H1 (cell line): Measurements from ENCODE around the gene EXOC2. TPM values are rescaled to one million over a fixed set of nuclear protein-coding genes. Genes with fewer than 3 reads are reported as not detected.

Experiments used
- CTCF ChIA-PET: fragments of 300-600 bp; sonication (Branson Sonifier 250); formaldehyde crosslinking; loops from one replicate; lab custom pipeline; 2021; ENCODE audit not compliant: partially characterized antibody; lab: Charles Lee
- POLR2A ChIA-PET: fragments of 300-600 bp; sonication (Branson Sonifier 250); formaldehyde crosslinking; loops from one replicate; lab custom pipeline; 2021; ENCODE audit warnings: inconsistent platforms; ENCODE audit not compliant: partially characterized antibody; lab: Charles Lee
- DNase-seq, 2 experiments: peaks; one replicate each; pipeline versions ENCODE4 v3.0.0 to v3.0.0-alpha.2; 2010 to 2022; ENCODE audit warnings: low spot score in 2 of 2, low read depth in 1 of 2, mixed read lengths in 1 of 2
- FAIRE-seq: peaks from 2 replicates; lab custom pipeline; 2011; peaks lifted over from hg19 to GRCh38; lab: Jason Lieb, UNC
- H2AFZ ChIP-seq: 2 replicates; pipeline ENCODE4 v1.8.1; 2012; ENCODE audit warnings: low read length, inconsistent platforms
- H2AK5ac ChIP-seq: 2 replicates; pipeline ENCODE4 v1.6.1; 2013; ENCODE audit warnings: low read depth, low read length
- H2BK120ac ChIP-seq: replicated peaks from 2 replicates; pipeline ENCODE3; 2013; ENCODE audit warnings: low read depth, low read length, inconsistent platforms
- H2BK12ac ChIP-seq: 2 replicates; pipeline ENCODE4 v1.6.1; 2013; ENCODE audit warnings: low read depth, low read length
- H2BK15ac ChIP-seq: 2 replicates; pipeline ENCODE4 v1.6.1; 2013; ENCODE audit warnings: low read length
- H2BK20ac ChIP-seq: 2 replicates; pipeline ENCODE4 v1.6.1; 2013; ENCODE audit warnings: low read length
- H2BK5ac ChIP-seq: 2 replicates; pipeline ENCODE4 v1.6.1; 2013; ENCODE audit warnings: low read depth, low read length
- H3K14ac ChIP-seq: 2 replicates; pipeline ENCODE4 v1.6.1; 2013; ENCODE audit warnings: inconsistent platforms; ENCODE audit not compliant: insufficient read length
- H3K18ac ChIP-seq: 2 replicates; pipeline ENCODE4 v1.6.1; 2013; ENCODE audit warnings: low read length; ENCODE audit errors: extremely low read depth
- H3K23ac ChIP-seq: 2 replicates; pipeline ENCODE4 v1.6.1; 2013; ENCODE audit warnings: inconsistent platforms; ENCODE audit not compliant: insufficient read length
- H3K23me2 ChIP-seq: 2 replicates; pipeline ENCODE4 v1.6.1; 2013; ENCODE audit warnings: low read depth, low read length
- H3K27ac ChIP-seq: 2 replicates; pipeline ENCODE4 v1.6.1; 2011; ENCODE audit warnings: low read depth, low read length, inconsistent platforms
- H3K27me3 ChIP-seq, 4 experiments: replicated peaks in 1 of 4; 1 replicate in 1 of 4; 2 replicates in 3 of 4; pipeline versions ENCODE4 v1.6.1 to v1.8.1; 2011 to 2013; ENCODE audit warnings: low read length in 3 of 4, mild to moderate bottlenecking in 3 of 4, inconsistent platforms in 2 of 4, mixed read lengths in 2 of 4, moderate library complexity in 1 of 4; ENCODE audit not compliant: control insufficient read depth in 3 of 4, insufficient read depth in 3 of 4; ENCODE audit errors: extremely low read depth in 1 of 4
- H3K36me3 ChIP-seq, 4 experiments: 2 replicates each; pipeline versions ENCODE4 v1.6.1 to v1.8.1; 2011 to 2013; ENCODE audit warnings: mild to moderate bottlenecking in 4 of 4, low read length in 3 of 4, moderate library complexity in 2 of 4, control low read depth in 1 of 4, inconsistent platforms in 1 of 4; ENCODE audit not compliant: insufficient read depth in 4 of 4, control insufficient read depth in 2 of 4
- H3K4ac ChIP-seq: replicated peaks from 2 replicates; pipeline ENCODE3; 2013; ENCODE audit warnings: low read length, low read depth, mixed read lengths, inconsistent platforms; ENCODE audit not compliant: insufficient read length
- H3K4me1 ChIP-seq, 4 experiments: replicated peaks in 1 of 4; 1 replicate in 1 of 4; 2 replicates in 3 of 4; pipeline versions ENCODE4 v1.6.1 to v1.8.1; 2011 to 2013; ENCODE audit warnings: low read length in 3 of 4, inconsistent platforms in 2 of 4, mixed read lengths in 1 of 4; ENCODE audit not compliant: insufficient read depth in 4 of 4, control insufficient read depth in 3 of 4
- H3K4me2 ChIP-seq, 2 experiments: 2 replicates each; pipeline versions ENCODE4 v1.6.1 to v1.8.1; 2011 to 2013; ENCODE audit warnings: low read depth in 2 of 2, low read length in 2 of 2, control low read depth in 1 of 2, inconsistent platforms in 1 of 2, mild to moderate bottlenecking in 1 of 2; ENCODE audit not compliant: insufficient read depth in 1 of 2
- H3K4me3 ChIP-seq, 4 experiments: fragments of 200-600, 300-600 bp in 1 of 4; sonication (generic), shearing (Covaris generic), sonication (Bioruptor Twin) in 1 of 4; 2 replicates each; pipeline versions ENCODE4 v1.5.1 to v1.8.1; 2011 to 2016; ENCODE audit warnings: low read length in 4 of 4, low read depth in 3 of 4, control low read depth in 2 of 4, inconsistent platforms in 2 of 4, mild to moderate bottlenecking in 2 of 4, mixed read lengths in 1 of 4, moderate library complexity in 1 of 4; ENCODE audit not compliant: insufficient read depth in 2 of 4; ENCODE audit errors: extremely low read depth in 1 of 4
- H3K56ac ChIP-seq: replicated peaks from 2 replicates; pipeline ENCODE3; 2013; ENCODE audit warnings: low read depth, mild to moderate bottlenecking, mixed read lengths, low read length, inconsistent platforms; ENCODE audit not compliant: insufficient read length
- H3K79me1 ChIP-seq: 2 replicates; pipeline ENCODE4 v1.6.1; 2013; ENCODE audit warnings: low read depth, low read length, control low read depth
- H3K79me2 ChIP-seq, 2 experiments: 2 replicates each; pipeline versions ENCODE4 v1.6.1 to v1.8.1; 2012 to 2013; ENCODE audit warnings: low read length in 2 of 2, mild to moderate bottlenecking in 2 of 2, inconsistent platforms in 1 of 2; ENCODE audit not compliant: insufficient read depth in 2 of 2, control insufficient read depth in 1 of 2
- H3K9ac ChIP-seq, 4 experiments: replicated peaks in 1 of 4; 1 replicate in 1 of 4; 2 replicates in 3 of 4; pipeline versions ENCODE4 v1.6.1 to v1.8.1; 2011 to 2013; ENCODE audit warnings: low read depth in 3 of 4, low read length in 3 of 4, control low read depth in 2 of 4, mild to moderate bottlenecking in 2 of 4, moderate library complexity in 2 of 4, inconsistent platforms in 1 of 4; ENCODE audit errors: extremely low read depth in 1 of 4
- H3K9me3 ChIP-seq, 2 experiments: 2 replicates each; pipeline versions ENCODE4 v1.6.1 to v1.8.1; 2012 to 2013; ENCODE audit warnings: mild to moderate bottlenecking in 2 of 2, moderate library complexity in 2 of 2, control low read depth in 1 of 2, inconsistent platforms in 1 of 2, low read depth in 1 of 2, low read length in 1 of 2, mixed read lengths in 1 of 2; ENCODE audit not compliant: insufficient read depth in 2 of 2
- H4K20me1 ChIP-seq, 2 experiments: replicated peaks in 1 of 2; 2 replicates each; pipeline versions ENCODE3 to v1.8.1; 2011 to 2013; ENCODE audit warnings: inconsistent platforms in 2 of 2, low read length in 2 of 2, mild to moderate bottlenecking in 1 of 2; ENCODE audit not compliant: insufficient read depth in 2 of 2, control insufficient read depth in 1 of 2
- H4K5ac ChIP-seq: 2 replicates; pipeline ENCODE4 v1.6.1; 2013; ENCODE audit warnings: low read length, low read depth, mixed read lengths, inconsistent platforms; ENCODE audit not compliant: insufficient read length
- H4K8ac ChIP-seq: 2 replicates; pipeline ENCODE4 v1.8.0; 2013; ENCODE audit warnings: mild to moderate bottlenecking, moderate library complexity, low read length, inconsistent platforms; ENCODE audit not compliant: insufficient read depth; ENCODE audit errors: extremely low read depth
- H4K91ac ChIP-seq: replicated peaks from 2 replicates; pipeline ENCODE3; 2013; ENCODE audit warnings: low read length, mixed read lengths, inconsistent platforms; ENCODE audit not compliant: insufficient read length
- CBX5 ChIP-seq: fragments of 300-800, 300-1000 bp; sonication (generic); IDR thresholded peaks from 2 replicates; pipeline ENCODE4 v1.7.1; 2016; ENCODE audit warnings: antibody characterized with exemption, low read length, low read depth
- HDAC2 ChIP-seq, 2 experiments: fragments of 300-600 bp in 1 of 2; sonication (generic) in 1 of 2; IDR thresholded peaks; 2 replicates each; pipeline ENCODE4 v1.6.1; 2011 to 2012; ENCODE audit warnings: low read depth in 2 of 2, low read length in 2 of 2, mild to moderate bottlenecking in 2 of 2, moderate library complexity in 2 of 2, borderline replicate concordance in 1 of 2, inconsistent platforms in 1 of 2
- HDAC6 ChIP-seq: IDR thresholded peaks from one replicate; pipeline ENCODE4 v1.7.1; 2012; ENCODE audit warnings: low read depth, mild to moderate bottlenecking, inconsistent platforms, low read length, moderate library complexity
- KDM1A ChIP-seq: fragments of 200-600, 300-600 bp; sonication (generic); IDR thresholded peaks from 2 replicates; pipeline ENCODE4 v1.7.1; 2016; ENCODE audit warnings: mild to moderate bottlenecking, low read length, borderline replicate concordance
- NANOG ChIP-seq: IDR thresholded peaks from 2 replicates; pipeline ENCODE4 v1.6.1; 2011; ENCODE audit warnings: low read length, low read depth, mild to moderate bottlenecking, inconsistent platforms; ENCODE audit not compliant: insufficient read depth, poor library complexity, severe bottlenecking
- PHF8 ChIP-seq: fragments of 200-600 bp; sonication (generic); conservative IDR thresholded peaks from 2 replicates; pipeline ENCODE4 v1.7.1; 2012; ENCODE audit warnings: low read depth, mild to moderate bottlenecking, inconsistent platforms, low read length, moderate library complexity
- POU5F1 ChIP-seq: IDR thresholded peaks from 2 replicates; pipeline ENCODE4 v1.6.1; 2011; ENCODE audit warnings: low read depth, mild to moderate bottlenecking, low read length, moderate library complexity
- RNF2 ChIP-seq: fragments of 200-900, 300-1000 bp; sonication (generic); IDR thresholded peaks from 2 replicates; pipeline ENCODE4 v1.7.1; 2016; ENCODE audit warnings: borderline replicate concordance, low read depth, mild to moderate bottlenecking, antibody characterized with exemption, low read length; ENCODE audit not compliant: poor library complexity, severe bottlenecking; ENCODE audit errors: missing control alignments
- SIRT6 ChIP-seq: IDR thresholded peaks from one replicate; pipeline ENCODE4 v1.7.1; 2012; ENCODE audit warnings: low read length, inconsistent platforms
- SIX5 ChIP-seq: IDR thresholded peaks from 2 replicates; pipeline ENCODE4 v1.6.1; 2011; ENCODE audit warnings: mild to moderate bottlenecking, low read depth, low read length
- TAF1 ChIP-seq: IDR thresholded peaks from 2 replicates; pipeline ENCODE4 v1.6.1; 2011; ENCODE audit warnings: mild to moderate bottlenecking, low read depth, low read length
- TAF7 ChIP-seq: optimal IDR thresholded peaks from 2 replicates; pipeline ENCODE3; 2011; ENCODE audit warnings: low read depth, mild to moderate bottlenecking, inconsistent platforms, low read length, moderate library complexity, borderline replicate concordance
- TCF12 ChIP-seq: IDR thresholded peaks from 2 replicates; pipeline ENCODE4 v1.6.1; 2011; ENCODE audit warnings: low read depth, mild to moderate bottlenecking, low read length
- WGBS, 2 experiments: shearing (Covaris generic) in 1 of 2; methylation state at CpG; one replicate each; pipeline versions ENCODE4 v1.1.6 to v1.1.7; 2013 to 2015; ENCODE audit warnings: low lambda C conversion rate in 2 of 2, mixed read lengths in 2 of 2, inconsistent platforms in 1 of 2, low coverage in 1 of 2, missing lambda C conversion rate in 1 of 2; ENCODE audit not compliant: insufficient replicate concordance in 2 of 2, insufficient coverage in 1 of 2, insufficient read length in 1 of 2; ENCODE audit errors: extremely low coverage in 1 of 2, missing lambda C conversion rate in 1 of 2; 5-methylcytosine and 5-hydroxymethylcytosine counted together
- polyA plus RNA-seq, 7 experiments: library from polyadenylated mRNA; depleted of rRNA in 3 of 7; stranded (reverse) in 5 of 7; unstranded in 2 of 7; fragments of >200 nt in 5 of 7; fragments of 200-250 nt in 2 of 7; gene quantifications; 1 replicate in 5 of 7; 2 replicates in 1 of 7; 4 replicates in 1 of 7; pipeline versions ENCODE4 v1.2.1 to v1.2.3, GENCODE V29; 2011 to 2013; ENCODE audit warnings: missing spikeins in 2 of 7, mixed read lengths in 2 of 7
- total RNA-seq: library from RNA; stranded (reverse); fragmentation: NEBNext Ultra II Directional; extraction: Animal tissue kit (Norgen Biotek cat#: 25700); gene quantifications from 2 replicates; pipeline ENCODE4 v1.2.1, GENCODE V29; 2021

The EXOC2 gene
- total and polyA plus RNA-seq, 2 of the 8 experiments (the other 6 are each of a cell fraction or from before 2014, with no cell fraction given): 25.5 to 44.4 TPM

DNA sequence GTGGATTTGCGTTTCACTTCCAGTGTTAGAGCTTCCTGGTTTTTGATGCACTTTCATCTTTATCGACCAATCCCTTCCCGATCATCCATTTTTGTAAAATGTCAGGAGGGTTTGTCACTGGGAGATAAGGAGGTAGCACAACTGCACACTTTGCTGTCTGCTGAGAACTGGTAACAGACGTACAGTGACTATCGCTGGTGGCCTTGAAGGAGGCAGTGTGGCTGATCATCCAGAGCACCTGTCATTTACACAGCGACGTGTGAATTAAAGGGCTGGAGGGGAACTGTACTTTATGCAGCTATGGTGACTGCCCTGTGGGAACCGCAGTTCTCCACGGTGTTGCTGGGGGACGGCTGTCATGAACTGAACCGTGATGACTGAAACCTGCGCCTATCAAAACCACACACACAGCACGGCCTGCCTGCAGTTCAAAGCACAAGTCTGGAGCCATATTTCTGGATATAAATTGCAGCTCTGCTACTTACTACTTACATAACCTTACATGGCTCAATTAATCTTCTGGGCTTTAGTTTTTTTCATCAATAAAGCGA, 86.0 kb downstream of the EXOC2 start:
- H4K91ac ChIP-seq: no peak overlapping the region
- H2BK120ac ChIP-seq: no peak overlapping the region
- no peak for DNase-seq
- H3K4me1 ChIP-seq: no peaks in the 10 kb centered on the region
- no peak overlapping the region for H2BK5ac ChIP-seq
- H3K23me2 ChIP-seq: no peaks in the 10 kb centered on the region
- H3K18ac ChIP-seq: no peak overlapping the region
- no peak overlapping the region for H2BK15ac ChIP-seq
- 92% methylated on average over 14 of the region's 14 CpGs; no CpG with 5 or more reads in 1 of the 2 experiments for WGBS, 2 experiments
- no peak overlapping the region for H3K56ac ChIP-seq
- no peak overlapping the region for H3K9ac ChIP-seq
- H4K8ac ChIP-seq: no peak overlapping the region
- H3K27ac ChIP-seq: no peak overlapping the region
- no peaks in the 10 kb centered on the region for H3K27me3 ChIP-seq
- ChIA-PET CTCF (interaction anchor here (0.6 to 2.1 kb wide), 3 partner anchors 13 to 901 kb away, joined by 3 to 7 read pairs (median 3); no protein-coding TSS in a partner anchor), POLR2A (interaction anchor here (1.2 kb wide), 1 partner anchor 10 kb away, joined by 3 read pairs; no protein-coding TSS in a partner anchor)
- H2AFZ ChIP-seq: no peak overlapping the region
- no peaks in the 10 kb centered on the region for H3K79me2 ChIP-seq
- H2AK5ac ChIP-seq: no peak overlapping the region
- FAIRE-seq: no peak
- H3K4me3 ChIP-seq: no peak overlapping the region
- H4K20me1 ChIP-seq: peaks cover 0 to 8% of the 10 kb centered on the region in 2 experiments
- no peak overlapping the region for H3K23ac ChIP-seq
- H3K36me3 ChIP-seq: peaks cover 0 to 7% (median 6%) of the 10 kb centered on the region in 4 experiments; a peak in 6 of 8 replicates
- H2BK20ac ChIP-seq: no peak overlapping the region
- no peak overlapping the region for H3K4me2 ChIP-seq
- no peak overlapping the region for H3K4ac ChIP-seq
- H3K9me3 ChIP-seq: no peaks in the 10 kb centered on the region
- no peak overlapping the region for H2BK12ac ChIP-seq
- no peak overlapping the region for H4K5ac ChIP-seq
- H3K14ac ChIP-seq: no peak overlapping the region
- 0 out of 2 replicates have a peak, but pooled peaks cover 4% of the 10 kb centered on the region for H3K79me1 ChIP-seq
- TF ChIP-seq SIRT6 (no peak), KDM1A (no peak), POU5F1 (no peak), PHF8 (no peak), TCF12 (no peak), NANOG (no peak), HDAC6 (no peak), TAF1 (no peak), SIX5 (no peak), TAF7 (no peak), HDAC2 (IDR thresholded peaks at IDR 0.05; ENCODE audit: borderline replicate concordance in 1 of 2, low read depth in 2 of 2, low read length in 2 of 2) (no peak), CBX5 (no peak), RNF2 (no peak)
